Tibial nerve (tissue), 4 donors: ENCODE data around the gene FANCG. TPM values are rescaled to one million over a fixed set of nuclear protein-coding genes. Genes with fewer than 3 reads are reported as not detected.

ENCODE experiments used
- DNase-seq, 2 donors: peaks; one replicate each; pipeline ENCODE4 v3.0.0-alpha.2; 2019; ENCODE audit warnings: low spot score in 2 of 2
- H3K27ac ChIP-seq, 4 donors: fragments of 200-600 bp; sonication (generic) in 3 of 4; one replicate each; pipeline ENCODE4 v1.5.1; 2017 to 2019; ENCODE audit warnings: mild to moderate bottlenecking in 1 of 4
- H3K27me3 ChIP-seq, 2 donors: fragments of 200-600 bp; sonication (generic) in 1 of 2; one replicate each; pipeline versions ENCODE4 v1.5.1 to v1.6.0; 2017 to 2019
- H3K36me3 ChIP-seq, 3 donors: fragments of 200-600 bp; sonication (generic); one replicate each; pipeline ENCODE4 v1.5.1; 2018 to 2019
- H3K4me1 ChIP-seq, 4 donors: fragments of 200-600 bp; sonication (generic) in 3 of 4; one replicate each; pipeline ENCODE4 v1.5.1; 2017 to 2019
- H3K4me3 ChIP-seq, 4 donors: fragments of 200-600 bp; sonication (generic) in 3 of 4; one replicate each; pipeline ENCODE4 v1.5.1; 2017 to 2019; ENCODE audit warnings: mild to moderate bottlenecking in 1 of 4, moderate library complexity in 1 of 4
- H3K9me3 ChIP-seq, 4 donors: fragments of 200-600 bp; sonication (generic) in 3 of 4; one replicate each; pipeline ENCODE4 v1.5.1; 2017 to 2019
- CTCF ChIP-seq, 5 experiments: fragments of 200-600 bp in 3 of 5; fragments of 450-650 bp in 2 of 5; sonication (generic) in 3 of 5; IDR thresholded peaks; one replicate each; pipeline ENCODE4 v1.5.1; 2016 to 2019; ENCODE audit warnings: antibody characterized with exemption in 5 of 5, mild to moderate bottlenecking in 3 of 5, moderate library complexity in 2 of 5
- EP300 ChIP-seq, 2 donors: sonication (generic); formaldehyde crosslinking; IDR thresholded peaks; one replicate each; pipeline ENCODE4 v1.6.1; 2017; ENCODE audit warnings: antibody characterized with exemption in 2 of 2, mild to moderate bottlenecking in 1 of 2
- POLR2A ChIP-seq, 2 donors: fragments of 450-650 bp; IDR thresholded peaks; one replicate each; pipeline ENCODE4 v1.6.1; 2017; ENCODE audit warnings: antibody characterized with exemption in 2 of 2, mild to moderate bottlenecking in 2 of 2, moderate library complexity in 2 of 2
- WGBS, 2 donors: methylation state at CpG; one replicate each; pipeline ENCODE4 v1.1.5; 2018; 5-methylcytosine and 5-hydroxymethylcytosine counted together
- total RNA-seq, 4 donors: library from RNA; depleted of rRNA; stranded (reverse); fragments of >200 nt; gene quantifications; one replicate each; pipeline ENCODE4 v1.1.0, GENCODE V29; 2016

The FANCG gene
- total RNA-seq, 4 donors from 2014 or later: 14.4 to 30.8 (median 20.8) TPM

- peaks cover 0 to 66% (median 46%) of the 10 kb centered on the region in 4 donors for H3K4me1 ChIP-seq
- DNase-seq: peak; percentile 46 to 68
Observed at GRCh38 chr9:35114840-35115628, 35.3 kb upstream of the FANCG start.

GRCh38 chr9:35114113-35114839 lies 34.5 kb upstream of the FANCG start:
- Histone ChIP-seq H3K36me3 (no peaks in the 10 kb centered on the region), H3K27ac (peak overlapping the region; percentile 89 to 95 (median 90)), H3K9me3 (no peaks in the 10 kb centered on the region), H3K27me3 (no peaks in the 10 kb centered on the region), H3K4me3 (peak overlapping the region in 3 of 4 donors; percentile 34 to 66 (median 61)), H3K4me1 (peaks cover 0 to 74% (median 50%) of the 10 kb centered on the region in 4 donors)
- TF ChIP-seq EP300 (IDR thresholded peaks at IDR 0.05) (peak; percentile 42 to 44), POLR2A (IDR thresholded peaks at IDR 0.05) (peak in 1 of 2 donors; percentile 24), CTCF (IDR thresholded peaks at IDR 0.05) (no peak)
- peak; percentile 73 to 81 for DNase-seq
- 0 to 3% methylated on average over 5 of the region's 5 CpGs for WGBS, 2 donors

More at GRCh38 chr9:35114840-35115628, 35.3 kb upstream of the FANCG start:
- WGBS, 2 donors: 9 to 13% methylated on average over 12 of the region's 12 CpGs
- Histone ChIP-seq H3K27ac (peak overlapping the region; percentile 89 to 95 (median 90)), H3K9me3 (no peaks in the 10 kb centered on the region), H3K4me3 (peak overlapping the region; percentile 34 to 66 (median 54)), H3K36me3 (no peaks in the 10 kb centered on the region), H3K27me3 (no peaks in the 10 kb centered on the region)
- TF ChIP-seq EP300 (IDR thresholded peaks at IDR 0.05) (no peak), POLR2A (IDR thresholded peaks at IDR 0.05) (no peak), CTCF (IDR thresholded peaks at IDR 0.05) (no peak)

GRCh38 chr9:35112257-35113020 lies 32.7 kb upstream of the FANCG start:
- H3K27me3 ChIP-seq: no peaks in the 10 kb centered on the region
- H3K4me3 ChIP-seq: no peak overlapping the region
- WGBS, 2 donors: 43 to 56% methylated on average over 3 of the region's 3 CpGs
- peaks cover 0 to 16% (median 3%) of the 10 kb centered on the region in 3 donors for H3K36me3 ChIP-seq
- peak in 1 of 2 donors; percentile 64 for DNase-seq
- peak overlapping the region; percentile 78 to 95 (median 91) for H3K27ac ChIP-seq
- H3K9me3 ChIP-seq: no peaks in the 10 kb centered on the region
- TF ChIP-seq POLR2A (IDR thresholded peaks at IDR 0.05): no peak
- no peak for TF ChIP-seq EP300 (IDR thresholded peaks at IDR 0.05)
- TF ChIP-seq CTCF (IDR thresholded peaks at IDR 0.05): no peak
- peaks cover 0 to 76% (median 50%) of the 10 kb centered on the region in 4 donors for H3K4me1 ChIP-seq

GRCh38 chr9:35111001-35111933 lies 31.5 kb upstream of the FANCG start:
- Histone ChIP-seq H3K36me3 (peaks cover 0 to 27% (median 7%) of the 10 kb centered on the region in 3 donors), H3K27me3 (no peaks in the 10 kb centered on the region), H3K4me1 (peaks cover 0 to 64% (median 46%) of the 10 kb centered on the region in 4 donors), H3K27ac (peak overlapping the region; percentile 90 to 99 (median 93)), H3K4me3 (peak overlapping the region; percentile 68 to 90 (median 76)), H3K9me3 (no peaks in the 10 kb centered on the region)
- 1% methylated on average over 35 to 47 of the region's 57 CpGs for WGBS, 2 donors
- peak; percentile 47 to 69 for TF ChIP-seq POLR2A (IDR thresholded peaks at IDR 0.05)
- peak in 1 of 5 experiments; percentile 10 for TF ChIP-seq CTCF (IDR thresholded peaks at IDR 0.05)
- peak; percentile 37 to 61 for TF ChIP-seq EP300 (IDR thresholded peaks at IDR 0.05)
- DNase-seq: peak; percentile 97
